ENCODE measurements around the gene SESTD1.

Gene SESTD1

DNA sequence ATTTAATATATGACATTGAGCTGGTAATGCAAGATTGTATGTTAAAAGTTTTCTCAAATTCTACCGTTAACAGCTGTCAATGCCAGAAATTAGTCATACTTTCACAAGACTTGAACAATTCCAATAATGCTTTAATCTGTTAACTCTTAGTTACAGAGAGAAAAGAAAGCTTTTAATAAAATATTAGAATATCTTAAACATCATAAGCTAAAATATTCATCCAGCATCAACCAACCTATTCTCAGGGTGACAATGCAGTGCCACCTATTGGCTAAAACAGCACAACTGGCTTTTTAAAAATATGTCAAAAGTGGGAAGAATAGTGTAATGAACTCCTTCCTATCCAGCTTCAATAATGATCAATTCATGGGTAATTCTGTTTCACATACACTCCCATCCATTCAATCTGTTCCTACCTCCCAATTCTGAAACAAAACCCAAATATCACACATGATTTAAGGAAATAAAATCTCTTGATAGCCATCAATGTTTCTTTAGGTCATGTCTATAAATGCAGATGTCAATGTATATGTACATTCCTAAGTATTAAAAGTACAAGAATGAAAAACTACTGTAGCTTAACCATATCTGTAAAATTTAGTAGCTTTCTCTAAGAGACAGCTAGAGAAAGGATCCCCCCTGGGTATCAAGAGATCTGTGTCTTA lies 134.9 kb downstream of the SESTD1 start:
- Histone ChIP-seq H3K4me3 (replicated peaks; ENCODE audit: low read depth, low read length) (no peak overlapping the region), H3K36me3 (ENCODE audit: control insufficient read depth, insufficient read depth, low read length) (no peaks in the 10 kb centered on the region), H3K27me3 (replicated peaks; ENCODE audit: control insufficient read depth, insufficient read depth, low read length) (no peaks in the 10 kb centered on the region)
- TF ChIP-seq CTCF (IDR thresholded peaks at IDR 0.05; ENCODE audit: insufficient read depth, low read length, poor library complexity, severe bottlenecking) = peak; percentile 66
- no peak for DNase-seq (ENCODE audit: extremely low read depth, insufficient read length)

DNA sequence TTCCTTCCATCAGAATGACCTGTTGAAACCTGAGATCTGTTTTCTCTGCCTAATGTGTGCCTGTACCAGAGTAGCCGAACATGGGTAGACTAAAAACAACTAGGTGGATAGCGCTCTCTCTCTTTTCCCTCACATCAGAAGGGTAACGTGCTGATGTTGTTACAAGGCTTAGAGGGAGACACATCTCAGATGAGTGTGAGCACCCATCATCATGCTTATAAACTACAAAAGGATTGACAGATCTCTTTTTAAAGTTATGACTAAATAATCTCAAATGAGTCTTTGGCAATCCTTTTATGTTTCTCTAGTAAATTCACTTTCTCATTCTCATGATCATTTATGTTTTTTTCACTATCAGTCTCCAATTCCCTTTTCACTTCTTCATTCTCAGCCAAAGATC lies 139.2 kb downstream of the SESTD1 start:
- no peak overlapping the region for H3K4me3 ChIP-seq (replicated peaks; ENCODE audit: low read depth, low read length)
- no peak for TF ChIP-seq CTCF (IDR thresholded peaks at IDR 0.05; ENCODE audit: insufficient read depth, low read length, poor library complexity, severe bottlenecking)
- DNase-seq (ENCODE audit: extremely low read depth, insufficient read length) = no peak
- no peaks in the 10 kb centered on the region for H3K36me3 ChIP-seq (ENCODE audit: control insufficient read depth, insufficient read depth, low read length)
- no peaks in the 10 kb centered on the region for H3K27me3 ChIP-seq (replicated peaks; ENCODE audit: control insufficient read depth, insufficient read depth, low read length)

GRCh38 chr2:179124282-179124681 lies 140.3 kb downstream of the SESTD1 start:
- DNase-seq (ENCODE audit: extremely low read depth, insufficient read length) = no peak
- H3K27me3 ChIP-seq (replicated peaks; ENCODE audit: control insufficient read depth, insufficient read depth, low read length) = no peaks in the 10 kb centered on the region
- H3K4me3 ChIP-seq (replicated peaks; ENCODE audit: low read depth, low read length) = no peak overlapping the region
- no peaks in the 10 kb centered on the region; the same call in 1 of the 2 replicates for H3K36me3 ChIP-seq (ENCODE audit: control insufficient read depth, insufficient read depth, low read length)
- no peak for TF ChIP-seq CTCF (IDR thresholded peaks at IDR 0.05; ENCODE audit: insufficient read depth, low read length, poor library complexity, severe bottlenecking)

DNA sequence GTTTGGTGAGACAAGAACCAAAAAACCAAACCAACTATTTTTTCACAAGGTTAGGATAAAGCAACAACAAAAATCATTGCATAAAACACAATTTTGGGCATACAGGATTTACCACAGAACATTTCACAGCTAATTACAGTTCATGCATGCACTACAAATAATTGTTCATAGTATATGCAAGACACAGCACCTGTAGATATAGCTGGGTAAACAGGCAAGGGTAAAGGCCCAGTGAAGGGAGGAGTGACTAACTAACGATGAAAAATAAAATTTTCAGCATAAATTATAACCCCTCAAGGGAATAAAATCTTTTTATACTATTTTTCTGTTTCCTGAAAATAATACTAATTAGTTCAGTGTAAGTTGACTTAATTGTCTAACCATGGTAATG lies 141.4 kb downstream of the SESTD1 start:
- TF ChIP-seq CTCF (IDR thresholded peaks at IDR 0.05; ENCODE audit: insufficient read depth, low read length, poor library complexity, severe bottlenecking) = no peak
- Histone ChIP-seq H3K36me3 (ENCODE audit: control insufficient read depth, insufficient read depth, low read length) (no peaks in the 10 kb centered on the region; the same call in 1 of the 2 replicates), H3K4me3 (replicated peaks; ENCODE audit: low read depth, low read length) (no peak overlapping the region), H3K27me3 (replicated peaks; ENCODE audit: control insufficient read depth, insufficient read depth, low read length) (no peaks in the 10 kb centered on the region)
- no peak for DNase-seq (ENCODE audit: extremely low read depth, insufficient read length)

GRCh38 chr2:179107737-179108136 lies 156.9 kb downstream of the SESTD1 start:
- no peaks in the 10 kb centered on the region for H3K27me3 ChIP-seq (replicated peaks; ENCODE audit: control insufficient read depth, insufficient read depth, low read length)
- no peak for TF ChIP-seq CTCF (IDR thresholded peaks at IDR 0.05; ENCODE audit: insufficient read depth, low read length, poor library complexity, severe bottlenecking)
- H3K36me3 ChIP-seq (ENCODE audit: control insufficient read depth, insufficient read depth, low read length) = no peaks in the 10 kb centered on the region
- no peak for DNase-seq (ENCODE audit: extremely low read depth, insufficient read length)
- H3K4me3 ChIP-seq (replicated peaks; ENCODE audit: low read depth, low read length) = no peak overlapping the region
